ENCODE data around the gene EXOC3L1. TPM values are rescaled to one million over a fixed set of nuclear protein-coding genes. Genes with fewer than 3 reads are reported as not detected.

Gene EXOC3L1
- total RNA-seq, 1 experiment from 2014 or later = not detected

GRCh38 chr16:67227567-67227921, 37.6 kb upstream of the EXOC3L1 start:
- Histone ChIP-seq H3K27ac (peak overlapping the region; percentile 20; the same call in 1 of the 2 replicates), H2AFZ (peak overlapping the region; percentile 82), H3K9me3 (ENCODE audit: insufficient read depth, low read depth) (no peaks in the 10 kb centered on the region), H3F3A (ENCODE audit: insufficient read depth, low read depth) (peaks cover 13% of the 10 kb centered on the region; the same call in 1 of the 2 replicates), H3K4me1 (replicated peaks; ENCODE audit: insufficient read depth) (peaks cover 15% of the 10 kb centered on the region), H3K9me2 (ENCODE audit: insufficient read depth) (no peaks in the 10 kb centered on the region), H4K20me1 (ENCODE audit: insufficient read depth) (no peaks in the 10 kb centered on the region), H3K36me3 (ENCODE audit: low read depth) (0 out of 2 replicates have a peak, but pooled peaks cover 5% of the 10 kb centered on the region), H3K4me2 (peak overlapping the region; percentile 90), H3K4me3 (peak overlapping the region; percentile 91), H3K79me2 (ENCODE audit: low read depth) (peaks cover 16% of the 10 kb centered on the region), H3K27me3 (ENCODE audit: insufficient read depth, low read depth) (no peaks in the 10 kb centered on the region)
- CTCF ChIA-PET = interaction anchor here (0.8 to 1.1 kb wide), 2 partner anchors 13 to 294 kb away, joined by 3 read pairs; no protein-coding TSS in a partner anchor
- POLR2A ChIA-PET (ENCODE audit: unreplicated experiment) = interaction anchor here (0.6 to 1.6 kb wide), 4 partner anchors 19 to 311 kb away, joined by 4 to 16 read pairs (median 11); partner anchors contain the start of gene FHOD1
- no TSS peak for BruUV-seq (replicated peaks)
- DNase-seq = no peak
- intact Hi-C loops (cut with micrococcal nuclease; ENCODE audit: unreplicated experiment) = loop anchor here (1.0 to 2.0 kb wide), 2 partner anchors 14 to 19 kb away; partner anchors contain the start of gene FHOD1
- TF ChIP-seq EZH2 (IDR thresholded peaks at IDR 0.05; ENCODE audit: low read depth) (no peak), CTCF (conservative IDR thresholded peaks at IDR 0.05) (no peak)

GRCh38 chr16:67226804-67227566, 37.0 kb upstream of the EXOC3L1 start, which contains the start of gene TMEM208:
TMEM208 (plus strand) TSS chr16:67227130; CDS start chr16:67227219, 89 bp downstream.
- H3F3A ChIP-seq (ENCODE audit: insufficient read depth, low read depth) = peaks cover 13% of the 10 kb centered on the region; the same call in 1 of the 2 replicates
- ChIA-PET CTCF (interaction anchor here (0.6 to 1.2 kb wide), 7 partner anchors 10 to 294 kb away, joined by 3 to 5 read pairs (median 3); no protein-coding TSS in a partner anchor), POLR2A (ENCODE audit: unreplicated experiment) (interaction anchor here (0.6 to 1.6 kb wide), 11 partner anchors 10 to 311 kb away, joined by 3 to 16 read pairs (median 5); partner anchors contain the start of gene FHOD1)
- H3K4me1 ChIP-seq (replicated peaks; ENCODE audit: insufficient read depth) = peaks cover 15% of the 10 kb centered on the region
- DNase-seq = peak; percentile 93 to 98
- H3K27ac ChIP-seq = peak within 1 kb of the TSS; percentile 20; the same call in 1 of the 2 replicates
- H4K20me1 ChIP-seq (ENCODE audit: insufficient read depth) = no peaks in the 10 kb centered on the region
- H3K4me3 ChIP-seq = peak within 1 kb of the TSS; percentile 91
- peaks cover 16% of the 10 kb centered on the region for H3K79me2 ChIP-seq (ENCODE audit: low read depth)
- 0 out of 2 replicates have a peak, but pooled peaks cover 5% of the 10 kb centered on the region for H3K36me3 ChIP-seq (ENCODE audit: low read depth)
- intact Hi-C loops (cut with micrococcal nuclease; ENCODE audit: unreplicated experiment) = loop anchor here (1.0 to 2.0 kb wide), 2 partner anchors 14 to 20 kb away; partner anchors contain the start of gene FHOD1
- H3K9me3 ChIP-seq (ENCODE audit: insufficient read depth, low read depth) = no peaks in the 10 kb centered on the region
- peak within 1 kb of the TSS; percentile 82 for H2AFZ ChIP-seq
- no peaks in the 10 kb centered on the region for H3K9me2 ChIP-seq (ENCODE audit: insufficient read depth)
- peak within 1 kb of the TSS; percentile 90 for H3K4me2 ChIP-seq
- no TSS peak for BruUV-seq (replicated peaks)
- TF ChIP-seq EZH2 (IDR thresholded peaks at IDR 0.05; ENCODE audit: low read depth) (no peak), CTCF (conservative IDR thresholded peaks at IDR 0.05) (no peak; the same call in 1 of the 2 replicates)
- H3K27me3 ChIP-seq (ENCODE audit: insufficient read depth, low read depth) = no peaks in the 10 kb centered on the region

- Histone ChIP-seq H3K9me3 (ENCODE audit: insufficient read depth, low read depth) (no peaks in the 10 kb centered on the region), H3F3A (ENCODE audit: insufficient read depth, low read depth) (peaks cover 13% of the 10 kb centered on the region; the same call in 1 of the 2 replicates), H3K9me2 (ENCODE audit: insufficient read depth) (no peaks in the 10 kb centered on the region), H2AFZ (peak overlapping the region; percentile 82), H3K27me3 (ENCODE audit: insufficient read depth, low read depth) (no peaks in the 10 kb centered on the region), H3K27ac (no peak overlapping the region), H3K4me3 (peak overlapping the region; percentile 91), H3K4me1 (replicated peaks; ENCODE audit: insufficient read depth) (peaks cover 15% of the 10 kb centered on the region), H3K36me3 (ENCODE audit: low read depth) (0 out of 2 replicates have a peak, but pooled peaks cover 5% of the 10 kb centered on the region), H3K4me2 (peak overlapping the region; percentile 90), H4K20me1 (ENCODE audit: insufficient read depth) (no peaks in the 10 kb centered on the region), H3K79me2 (ENCODE audit: low read depth) (peaks cover 16% of the 10 kb centered on the region)
- POLR2A ChIA-PET (ENCODE audit: unreplicated experiment) = interaction anchor here (0.6 to 1.6 kb wide), 9 partner anchors 10 to 85 kb away, joined by 3 to 16 read pairs (median 5); partner anchors contain the start of gene FHOD1
- CTCF ChIA-PET = interaction anchor here (0.6 to 1.2 kb wide), 6 partner anchors 10 to 295 kb away, joined by 3 to 5 read pairs (median 3); no protein-coding TSS in a partner anchor
- TF ChIP-seq EZH2 (IDR thresholded peaks at IDR 0.05; ENCODE audit: low read depth) (no peak), CTCF (conservative IDR thresholded peaks at IDR 0.05) (no peak)
- BruUV-seq (replicated peaks) = TSS peak; percentile 37
- no peak for DNase-seq
- intact Hi-C loops (cut with micrococcal nuclease; ENCODE audit: unreplicated experiment) = loop anchor here (2.0 kb wide), 1 partner anchor 20 kb away; the partner anchor contains the start of gene FHOD1
These were observed 36.4 kb upstream of the EXOC3L1 start for GRCh38 chr16:67226295-67226803.

All from PC-9 (cell line).